ENCODE data around the gene DACT1. TPM values are rescaled to one million over a fixed set of nuclear protein-coding genes. Genes with fewer than 3 reads are reported as not detected.
A peak's percentile ranks its signal among the peaks of the same experiment; 100 is the strongest.

The DACT1 gene
- total RNA-seq, 1 donor = 6.9 TPM

DNA sequence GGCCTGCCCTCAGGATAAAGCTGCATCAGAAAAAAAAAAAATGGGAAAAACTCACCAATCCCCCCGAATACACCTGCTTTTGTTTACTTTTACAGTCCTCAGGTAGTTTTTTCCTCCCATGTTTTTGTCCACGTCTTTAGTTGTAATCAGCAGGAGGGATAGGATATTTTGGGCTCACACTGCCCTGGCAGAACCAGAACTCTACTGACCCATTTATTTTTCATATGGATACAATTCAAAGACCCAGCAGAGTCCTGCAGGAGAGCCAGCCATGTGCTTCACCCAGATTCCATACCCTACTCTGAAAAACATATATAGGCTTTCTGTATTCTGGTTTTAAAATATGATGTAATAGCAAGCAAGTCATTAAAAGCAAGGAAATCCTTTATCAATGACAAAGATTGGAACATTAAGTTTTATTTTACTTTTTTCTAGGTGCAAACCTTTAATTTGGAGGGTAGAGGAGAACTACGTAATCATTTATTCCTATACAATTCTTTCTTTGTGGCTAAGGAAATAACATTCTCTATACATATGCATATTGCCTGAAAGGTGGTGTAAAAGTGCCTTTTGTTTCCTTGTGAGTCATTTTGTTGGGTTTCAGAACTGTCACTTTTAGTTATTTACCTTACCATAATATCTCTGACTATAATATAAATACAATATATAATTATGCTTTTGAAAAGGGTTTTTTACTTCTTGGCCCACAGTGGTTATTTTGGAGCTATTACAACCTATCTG is 19.1 kb downstream of the DACT1 start:
- H3K4me3 ChIP-seq (ENCODE audit: low read depth, low read length) = no peak overlapping the region
- no peak for DNase-seq (ENCODE audit: low read depth)
- TF ChIP-seq CTCF (IDR thresholded peaks at IDR 0.05; ENCODE audit: insufficient read depth, low read depth, low read length) = no peak

- DNase-seq (ENCODE audit: low read depth) = no peak
- no peak overlapping the region for H3K4me3 ChIP-seq (ENCODE audit: low read depth, low read length)
- no peak for TF ChIP-seq CTCF (IDR thresholded peaks at IDR 0.05; ENCODE audit: insufficient read depth, low read depth, low read length)
Observed at GRCh38 chr14:58659061-58659460, 21.3 kb downstream of the DACT1 start.

DNA sequence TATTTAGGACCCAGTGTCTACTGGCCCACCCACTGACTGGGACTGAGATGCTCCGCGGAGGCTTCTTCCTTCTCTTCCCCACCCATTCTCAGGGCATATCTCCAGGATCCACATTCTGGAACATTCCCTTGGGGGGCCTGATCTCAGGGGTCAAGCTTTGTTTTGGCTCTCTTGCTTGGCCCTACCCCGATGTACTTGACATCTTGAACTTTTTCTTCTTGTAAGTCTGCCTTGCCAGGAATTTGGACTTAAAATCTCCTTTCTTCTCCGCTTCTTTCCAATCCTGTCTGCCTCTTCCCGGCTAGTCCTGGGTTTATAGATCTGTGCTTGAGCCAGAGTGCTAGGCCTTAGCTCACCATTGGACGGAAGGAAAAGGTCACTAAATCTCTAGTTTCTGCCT is 22.1 kb downstream of the DACT1 start:
- H3K4me3 ChIP-seq (ENCODE audit: low read depth, low read length) = no peak overlapping the region
- TF ChIP-seq CTCF (IDR thresholded peaks at IDR 0.05; ENCODE audit: insufficient read depth, low read depth, low read length) = no peak
- DNase-seq (ENCODE audit: low read depth) = no peak

DNA sequence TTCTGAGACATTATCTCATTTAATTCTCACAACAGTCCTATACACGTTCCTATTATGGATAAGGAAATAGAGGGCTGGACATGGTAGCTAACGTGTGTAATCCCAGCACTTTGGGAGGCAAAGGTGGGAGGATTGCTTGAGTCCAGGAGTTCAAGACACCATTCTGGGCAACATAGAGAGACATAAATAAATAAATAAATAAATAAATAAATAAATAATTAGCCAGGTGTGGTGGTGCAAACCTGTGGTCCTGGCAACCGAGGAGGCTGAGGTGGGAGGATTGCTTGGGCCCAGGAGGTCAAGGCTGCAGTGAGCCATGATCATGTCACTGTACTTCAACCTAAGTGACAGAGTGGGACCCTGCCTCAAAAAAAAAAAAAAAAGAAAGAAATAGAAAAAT is 22.6 kb downstream of the DACT1 start:
- DNase-seq (ENCODE audit: low read depth) = no peak
- no peak overlapping the region for H3K4me3 ChIP-seq (ENCODE audit: low read depth, low read length)
- no peak for TF ChIP-seq CTCF (IDR thresholded peaks at IDR 0.05; ENCODE audit: insufficient read depth, low read depth, low read length)

GRCh38 chr14:58662018-58662417 is 24.3 kb downstream of the DACT1 start:
- H3K4me3 ChIP-seq (ENCODE audit: low read depth, low read length) = no peak overlapping the region
- peak; percentile 7 for DNase-seq (ENCODE audit: low read depth)
- no peak for TF ChIP-seq CTCF (IDR thresholded peaks at IDR 0.05; ENCODE audit: insufficient read depth, low read depth, low read length)

DNA sequence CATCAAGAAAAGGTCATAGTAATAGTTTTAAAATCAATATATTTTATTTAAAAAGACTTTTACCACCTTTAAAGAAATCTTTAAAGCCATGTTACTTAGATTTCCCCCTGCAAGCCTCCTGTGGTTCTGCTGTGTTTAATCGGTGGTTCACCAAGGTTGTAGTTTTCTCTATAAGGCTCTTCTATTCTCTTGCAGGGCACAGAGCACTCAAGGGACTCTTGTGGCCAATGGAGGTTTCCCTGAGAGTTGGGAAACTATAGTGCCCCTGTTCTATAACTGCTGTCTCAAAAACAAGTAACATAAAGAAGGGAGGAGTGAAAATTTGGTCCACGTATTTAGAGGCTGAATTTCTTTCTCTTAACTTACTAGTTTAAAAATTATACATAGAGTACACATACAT is 25.0 kb downstream of the DACT1 start:
- no peak for DNase-seq (ENCODE audit: low read depth)
- no peak overlapping the region for H3K4me3 ChIP-seq (ENCODE audit: low read depth, low read length)
- TF ChIP-seq CTCF (IDR thresholded peaks at IDR 0.05; ENCODE audit: insufficient read depth, low read depth, low read length) = no peak

Data from fibroblast of villous mesenchyme (primary cell).